Inflammatory macrophage (primary cell): ENCODE data around the gene EPN3.

Source experiments
- DNase-seq, 2 donors: peaks; one replicate each; pipeline ENCODE4 v3.0.0-alpha.2; 2020 to 2022

EPN3 gene

DNA sequence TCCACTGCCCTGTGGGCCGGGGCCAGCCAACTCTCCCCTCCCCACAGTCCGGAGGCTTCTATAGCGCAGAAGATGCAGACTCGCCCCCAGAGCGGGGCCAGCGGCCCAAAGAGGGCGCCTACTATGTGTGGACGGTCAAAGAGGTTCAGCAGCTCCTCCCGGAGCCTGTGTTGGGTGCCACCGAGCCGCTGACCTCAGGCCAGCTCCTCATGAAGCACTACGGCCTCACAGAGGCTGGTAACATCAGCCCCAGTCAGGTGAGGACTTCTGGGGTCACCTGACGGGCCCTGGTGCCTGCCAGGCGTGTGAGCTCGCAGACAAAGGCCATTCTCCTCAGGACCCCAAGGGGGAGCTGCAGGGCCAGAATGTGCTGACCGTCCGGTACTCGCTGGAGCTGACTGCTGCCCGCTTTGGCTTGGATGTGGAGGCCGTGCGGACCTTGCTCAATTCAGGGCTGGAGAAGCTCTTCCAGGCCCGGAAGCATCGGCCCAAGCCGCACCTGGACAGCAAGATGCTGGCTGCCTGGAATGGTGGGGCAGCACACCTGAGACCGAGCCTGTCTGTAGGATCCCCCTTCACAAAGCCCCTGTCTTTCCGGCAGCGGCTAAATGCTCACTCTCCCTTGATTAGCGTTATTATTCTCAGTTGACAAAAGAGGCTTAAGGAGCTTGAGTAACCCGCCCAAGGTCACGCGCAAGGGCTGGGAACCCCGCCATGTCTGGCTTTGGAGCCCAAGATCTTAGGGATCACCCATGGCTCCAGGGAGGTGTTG, 18.3 kb downstream of the EPN3 start:
- DNase-seq: peak; percentile 59 to 78

DNA sequence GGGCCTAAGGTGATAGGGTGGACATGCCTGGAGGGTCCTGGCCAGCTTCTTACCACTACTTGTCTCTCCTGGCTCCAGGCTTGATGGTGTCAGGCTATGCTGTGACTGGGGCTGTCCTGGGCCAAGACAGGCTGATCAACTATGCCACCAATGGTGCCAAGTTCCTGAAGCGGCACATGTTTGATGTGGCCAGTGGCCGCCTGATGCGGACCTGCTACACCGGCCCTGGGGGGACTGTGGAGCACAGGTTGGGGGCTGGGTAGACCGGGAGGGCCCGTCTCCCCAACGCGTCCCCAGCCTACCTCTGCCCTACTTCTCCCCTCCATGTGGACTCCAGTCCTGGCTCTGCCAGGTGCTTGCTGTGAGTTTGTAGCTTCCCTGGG, 18.9 kb downstream of the EPN3 start:
- no peak for DNase-seq

DNA sequence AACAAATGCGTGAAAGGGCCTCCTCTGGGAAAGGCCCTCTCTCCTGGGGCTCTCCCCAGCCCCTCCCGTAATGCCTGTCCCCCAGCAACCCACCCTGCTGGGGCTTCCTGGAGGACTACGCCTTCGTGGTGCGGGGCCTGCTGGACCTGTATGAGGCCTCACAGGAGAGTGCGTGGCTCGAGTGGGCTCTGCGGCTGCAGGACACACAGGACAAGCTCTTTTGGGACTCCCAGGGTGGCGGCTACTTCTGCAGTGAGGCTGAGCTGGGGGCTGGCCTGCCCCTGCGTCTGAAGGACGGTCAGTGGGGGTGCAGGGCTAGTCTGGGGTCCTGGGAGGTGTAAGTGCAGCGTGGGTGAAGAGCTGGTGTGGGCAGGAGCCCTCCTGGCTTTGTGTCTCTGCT, 19.3 kb downstream of the EPN3 start:
- DNase-seq: no peak

DNA sequence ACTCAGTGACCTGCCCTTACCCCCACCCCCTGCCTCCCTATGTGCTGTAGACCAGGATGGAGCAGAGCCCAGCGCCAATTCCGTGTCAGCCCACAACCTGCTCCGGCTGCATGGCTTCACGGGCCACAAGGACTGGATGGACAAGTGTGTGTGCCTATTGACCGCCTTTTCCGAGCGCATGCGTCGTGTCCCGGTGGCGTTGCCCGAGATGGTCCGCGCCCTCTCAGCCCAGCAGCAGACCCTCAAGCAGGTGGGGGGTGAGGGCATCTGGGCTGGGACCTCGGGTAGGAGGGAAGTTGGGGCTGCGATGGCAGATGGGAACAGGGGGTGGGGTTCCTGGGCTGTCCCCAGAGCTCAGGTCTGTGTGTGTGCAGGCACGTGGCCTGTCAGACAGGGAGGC, 21.7 kb downstream of the EPN3 start:
- DNase-seq: no peak

DNA sequence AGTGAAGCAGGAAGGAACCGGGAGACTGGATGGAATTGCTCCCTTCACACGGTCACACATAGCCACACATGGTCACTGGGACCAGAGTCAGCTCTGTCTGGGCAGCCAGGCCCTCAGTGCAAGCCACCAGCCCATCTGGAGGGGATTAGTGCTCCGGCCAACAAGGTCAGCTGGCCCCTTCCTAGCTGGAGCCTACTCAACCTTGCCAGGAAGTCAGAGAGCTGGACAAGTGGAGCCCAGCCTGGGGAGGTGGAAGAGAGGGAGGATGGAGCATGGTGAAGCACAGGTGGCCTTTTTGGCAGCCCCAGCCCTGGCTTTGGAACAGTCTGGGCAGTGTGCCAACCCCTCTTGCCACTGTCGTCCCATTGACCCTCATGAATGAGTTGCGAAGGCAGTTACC, 24.3 kb downstream of the EPN3 start:
- DNase-seq: no peak

DNA sequence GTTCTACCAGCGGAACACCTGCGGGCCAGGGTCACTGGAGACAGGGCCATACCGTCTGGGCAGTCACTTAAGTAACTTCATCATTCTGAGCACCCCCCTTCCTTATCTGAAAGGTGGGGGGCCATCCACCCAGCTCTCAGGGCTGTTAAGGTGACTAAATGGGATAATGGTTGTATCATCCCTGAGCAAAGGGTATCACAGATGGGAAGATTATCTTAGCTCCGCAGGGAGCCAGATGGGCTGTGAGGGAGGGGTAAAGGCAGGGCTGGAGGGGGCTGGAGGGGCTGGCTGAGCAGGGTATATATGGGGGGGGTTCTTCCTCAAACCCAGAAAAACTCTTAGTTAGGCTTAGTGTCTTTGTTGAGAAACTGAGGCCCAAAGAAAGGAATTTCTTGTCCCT, 25.1 kb downstream of the EPN3 start:
- DNase-seq: no peak

DNA sequence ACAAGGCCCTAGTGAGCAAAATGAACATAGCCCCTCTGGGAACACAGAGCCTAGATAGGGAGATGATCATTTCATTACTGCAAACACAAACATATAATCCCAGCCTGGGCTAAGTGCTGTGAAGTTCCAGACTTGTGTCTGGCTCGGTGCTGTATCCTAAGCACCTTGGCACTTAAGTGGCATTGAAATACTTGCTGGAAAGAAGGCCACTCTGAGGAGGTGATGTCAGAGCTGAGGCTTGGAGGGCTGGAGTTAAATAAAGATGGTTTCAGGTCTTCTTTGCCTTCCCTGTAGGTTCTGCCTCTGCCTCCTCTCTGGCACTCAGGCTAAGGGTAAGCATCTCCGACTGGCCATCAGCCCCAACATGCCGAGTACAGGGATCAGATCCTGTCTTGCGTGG, 25.6 kb downstream of the EPN3 start:
- DNase-seq: no peak

DNA sequence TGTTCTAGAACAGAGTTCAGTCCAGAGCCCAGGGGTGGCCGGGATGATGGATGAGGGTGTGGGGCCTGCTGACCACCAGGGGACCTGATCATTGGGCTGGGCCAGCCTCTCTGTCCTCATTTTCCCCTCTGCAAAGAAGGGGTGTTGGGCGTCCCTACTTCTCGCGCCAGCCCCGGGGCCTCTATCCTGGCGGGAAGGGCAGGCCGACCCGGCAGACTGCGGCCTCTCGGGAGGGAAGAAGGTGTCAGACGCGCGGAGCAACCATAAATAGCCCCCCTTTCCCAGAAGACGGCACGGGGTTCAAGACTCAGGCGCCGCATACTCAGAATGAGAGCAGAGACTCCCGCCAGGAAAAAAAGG, 26.0 kb downstream of the EPN3 start:
- DNase-seq: no peak

DNA sequence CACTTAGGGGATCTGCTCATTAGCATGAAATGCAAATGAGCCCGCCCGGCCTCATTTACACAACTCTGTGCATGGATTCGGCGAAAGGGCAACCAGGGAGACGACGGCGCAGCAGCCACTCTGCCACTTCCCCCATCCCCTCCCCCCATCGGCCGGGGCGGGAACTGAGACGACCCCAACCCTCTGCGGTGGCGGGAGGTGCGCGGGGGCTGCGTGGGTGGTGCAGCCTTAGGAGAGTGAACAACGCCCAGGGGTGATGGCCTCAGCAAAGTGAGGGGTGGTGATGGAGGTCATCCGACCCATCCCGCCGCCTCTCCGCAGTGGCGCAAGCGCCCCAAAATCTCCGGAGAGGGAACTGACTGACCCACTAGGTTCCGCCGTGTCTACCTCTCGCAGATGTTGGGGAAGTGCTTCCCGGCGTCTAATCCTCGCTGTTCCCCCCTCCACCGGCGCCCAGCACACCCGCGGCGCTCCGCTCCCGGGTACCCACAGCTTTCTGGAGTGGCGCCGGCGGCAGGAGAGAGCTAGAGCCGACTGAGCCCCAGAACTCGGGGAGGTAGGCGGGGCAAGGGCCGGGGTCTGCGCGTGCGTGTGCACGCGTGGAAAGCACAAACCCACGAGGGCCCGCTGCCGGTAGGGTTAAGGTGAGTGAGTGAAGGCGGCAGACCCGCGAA, 26.5 kb downstream of the EPN3 start:
- DNase-seq: peak; percentile 44 to 55

DNA sequence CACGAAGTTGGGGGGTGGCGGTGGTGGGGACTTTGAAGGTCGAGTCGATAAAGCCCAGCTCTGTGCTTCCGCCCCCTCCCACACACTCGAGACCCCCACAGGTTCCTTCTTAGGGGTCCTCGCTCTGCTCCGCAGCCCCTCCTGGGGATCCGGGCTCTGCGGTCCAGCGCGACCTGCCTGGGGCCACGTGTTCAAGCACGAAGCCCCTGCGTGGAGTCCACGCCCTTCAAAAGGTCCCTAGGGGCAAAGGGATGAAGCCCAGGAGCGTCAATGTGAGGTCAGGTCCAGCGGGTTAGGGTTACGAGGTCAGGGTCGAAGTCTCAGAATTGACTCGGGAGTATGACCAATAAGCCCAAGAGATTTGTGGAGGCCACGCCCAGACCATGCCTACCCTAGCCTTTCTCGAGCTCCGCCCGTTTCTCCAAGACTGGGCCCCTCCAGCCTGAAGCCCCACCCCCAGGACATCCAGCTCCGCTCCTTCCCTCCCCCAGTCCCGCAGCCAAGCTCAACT, 27.2 kb downstream of the EPN3 start:
- DNase-seq: peak; percentile 57

DNA sequence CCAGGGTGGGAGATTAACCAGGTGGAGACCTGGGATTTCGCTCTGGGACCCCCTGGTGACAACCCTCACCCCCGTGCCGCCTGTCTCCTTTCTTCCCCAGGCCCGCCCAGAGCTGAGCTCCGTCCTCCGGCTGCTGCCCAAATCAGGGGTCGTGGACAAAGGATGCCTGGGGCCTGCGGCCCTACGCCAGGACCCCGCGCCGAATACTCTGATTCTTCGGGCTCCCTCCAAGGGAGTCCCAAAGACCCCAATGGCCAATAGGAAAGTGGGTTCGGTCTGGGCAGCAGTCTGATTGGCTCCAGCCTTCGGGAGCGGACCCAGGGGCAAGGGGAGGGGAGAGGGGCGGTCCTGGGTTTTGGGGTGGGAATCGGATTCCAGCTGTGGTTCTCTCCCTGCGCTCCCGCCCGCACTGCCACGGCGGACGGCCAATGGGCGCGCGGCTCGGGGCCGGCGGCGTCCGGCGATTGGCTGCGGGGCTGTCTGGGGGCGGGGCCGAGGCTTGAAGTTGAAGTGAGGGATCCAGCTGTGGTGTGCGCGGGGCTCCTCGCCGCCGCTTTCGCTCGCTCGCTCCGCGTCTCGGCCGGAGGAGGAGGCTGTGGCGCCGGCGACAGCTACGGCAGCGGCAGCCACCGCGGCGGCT, 27.8 kb downstream of the EPN3 start, which contains the start of gene CACNA1G:
Gene CACNA1G (plus strand): TSS at position 531 of the 640 bp plus-strand sequence. CDS start 745 bp downstream, outside the sequence.
- peak; percentile 82 for DNase-seq

DNA sequence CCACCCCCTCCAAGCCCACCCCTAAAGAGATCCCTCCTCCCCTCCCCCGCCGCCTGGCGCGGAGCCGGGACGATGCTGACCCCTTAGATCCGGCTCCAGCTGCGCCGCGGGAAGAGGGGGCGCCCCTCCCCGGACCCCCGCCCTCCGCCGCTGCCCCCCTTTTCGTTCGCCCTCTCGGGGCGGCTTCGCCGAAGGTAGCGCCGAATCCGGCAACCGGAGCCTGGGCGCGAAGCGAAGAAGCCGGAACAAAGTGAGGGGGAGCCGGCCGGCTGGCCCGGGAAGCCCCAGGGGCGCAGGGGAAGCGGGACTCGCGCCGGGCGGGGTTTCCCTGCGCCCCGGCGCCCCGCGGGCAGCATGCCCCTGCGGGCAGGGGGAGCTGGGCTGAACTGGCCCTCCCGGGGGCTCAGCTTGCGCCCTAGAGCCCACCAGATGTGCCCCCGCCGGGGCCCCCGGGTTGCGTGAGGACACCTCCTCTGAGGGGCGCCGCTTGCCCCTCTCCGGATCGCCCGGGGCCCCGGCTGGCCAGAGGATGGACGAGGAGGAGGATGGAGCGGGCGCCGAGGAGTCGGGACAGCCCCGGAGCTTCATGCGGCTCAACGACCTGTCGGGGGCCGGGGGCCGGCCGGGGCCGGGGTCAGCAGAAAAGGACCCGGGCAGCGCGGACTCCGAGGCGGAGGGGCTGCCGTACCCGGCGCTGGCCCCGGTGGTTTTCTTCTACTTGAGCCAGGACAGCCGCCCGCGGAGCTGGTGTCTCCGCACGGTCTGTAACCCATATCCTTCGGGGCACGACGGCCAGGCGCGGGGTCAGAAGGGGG, 28.6 kb downstream of the EPN3 start:
- DNase-seq: no peak

DNA sequence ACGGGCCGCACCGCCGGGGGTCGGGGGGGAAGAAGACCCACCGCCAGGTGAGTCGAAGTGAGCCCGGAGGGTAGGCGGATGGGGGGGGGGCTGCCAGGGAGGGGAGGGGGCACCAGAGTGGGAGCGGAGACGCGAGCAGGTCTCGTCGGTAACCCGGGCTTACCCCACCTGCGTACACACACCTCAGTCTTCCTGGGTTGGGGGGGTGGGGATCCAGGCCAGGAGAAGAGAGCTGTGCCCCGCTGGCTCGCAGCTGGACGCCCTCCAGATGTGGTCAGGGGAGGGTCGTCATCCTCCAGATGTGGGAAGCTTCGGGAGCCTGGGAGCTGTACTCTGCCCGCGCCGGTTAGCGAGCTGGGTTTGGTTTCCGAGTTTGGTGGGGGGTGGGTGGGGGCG, 29.2 kb downstream of the EPN3 start:
- no peak for DNase-seq

DNA sequence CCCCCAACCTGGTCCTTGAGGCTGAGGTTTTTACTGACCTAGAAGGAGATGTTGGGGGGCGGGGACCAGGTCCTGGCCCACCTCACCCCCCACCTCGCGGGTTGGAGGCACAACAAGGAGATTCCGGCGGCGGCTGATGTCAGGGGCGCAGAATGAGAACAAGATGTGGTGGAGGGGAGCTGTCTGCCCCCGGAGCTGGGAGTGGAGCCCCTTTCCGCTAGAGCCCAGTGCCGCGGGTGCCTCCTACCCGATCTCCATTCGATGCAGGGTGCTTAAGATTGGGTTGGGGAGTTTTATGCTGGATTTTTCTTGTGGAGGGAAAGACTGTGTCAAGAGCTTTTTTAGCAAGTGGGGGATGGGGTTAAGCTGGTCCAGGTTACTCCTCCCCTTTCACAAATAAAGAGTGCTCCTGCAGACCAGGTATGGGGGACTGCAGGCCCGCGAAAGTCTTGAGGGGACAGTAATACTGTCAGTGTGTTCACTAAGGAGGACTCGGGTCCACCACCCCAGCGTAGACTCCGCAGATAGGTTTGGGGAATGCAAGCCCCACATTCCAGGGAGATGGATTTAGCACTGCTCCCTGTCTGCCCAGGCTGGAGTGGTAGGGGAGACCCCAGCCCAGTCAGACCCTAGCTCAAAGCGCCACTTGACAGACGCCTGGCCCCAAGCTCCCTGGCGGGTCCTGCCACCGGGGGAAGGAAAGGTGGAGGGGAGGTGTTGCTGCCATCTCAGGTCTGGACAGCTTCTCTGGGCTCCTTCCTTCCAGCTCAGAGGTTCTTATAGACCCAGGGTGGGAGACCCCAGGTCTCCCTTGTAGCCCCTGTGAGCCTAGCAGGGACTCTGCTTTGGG, 29.9 kb downstream of the EPN3 start:
- DNase-seq: no peak

DNA sequence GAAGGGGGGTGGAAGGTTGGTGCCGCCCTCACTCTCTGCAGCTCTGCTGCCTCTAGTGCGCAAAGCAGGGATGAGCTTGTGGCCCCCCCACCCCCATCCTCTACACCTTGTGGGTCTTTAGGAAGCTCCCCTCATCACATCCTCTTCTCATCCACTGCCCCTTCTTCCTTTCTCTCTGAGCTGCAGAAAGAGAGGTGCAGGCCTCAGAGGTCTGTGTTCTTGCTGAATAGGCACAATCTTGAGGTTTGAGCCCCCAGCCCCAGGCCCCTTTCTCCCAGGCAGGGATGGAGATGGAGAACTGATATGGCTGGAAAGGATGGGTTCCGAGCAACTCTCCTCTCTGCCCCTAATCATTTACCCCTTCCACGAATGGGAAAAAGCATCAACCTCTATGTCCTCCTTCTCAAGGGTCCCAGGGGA, 30.6 kb downstream of the EPN3 start:
- DNase-seq: no peak

DNA sequence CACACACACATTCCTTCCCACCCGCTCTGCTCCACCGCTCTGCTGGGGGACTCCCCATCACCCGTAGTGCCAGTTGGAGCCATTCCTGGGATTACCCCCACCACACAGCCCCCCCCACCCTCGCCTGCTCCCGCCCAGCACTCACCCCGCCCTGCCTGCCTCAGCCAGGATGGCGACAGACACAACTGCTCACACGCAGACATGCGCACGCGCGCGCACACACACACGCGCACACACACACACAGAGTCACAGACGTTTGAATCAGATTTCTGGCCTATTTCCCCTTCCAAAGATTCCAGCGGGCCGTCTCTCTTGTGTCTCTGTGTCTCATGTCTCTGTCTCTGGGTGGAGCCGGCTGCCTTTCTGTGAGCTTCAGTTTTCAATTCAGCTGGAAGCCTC, 32.4 kb downstream of the EPN3 start:
- peak; percentile 48 to 58 for DNase-seq

DNA sequence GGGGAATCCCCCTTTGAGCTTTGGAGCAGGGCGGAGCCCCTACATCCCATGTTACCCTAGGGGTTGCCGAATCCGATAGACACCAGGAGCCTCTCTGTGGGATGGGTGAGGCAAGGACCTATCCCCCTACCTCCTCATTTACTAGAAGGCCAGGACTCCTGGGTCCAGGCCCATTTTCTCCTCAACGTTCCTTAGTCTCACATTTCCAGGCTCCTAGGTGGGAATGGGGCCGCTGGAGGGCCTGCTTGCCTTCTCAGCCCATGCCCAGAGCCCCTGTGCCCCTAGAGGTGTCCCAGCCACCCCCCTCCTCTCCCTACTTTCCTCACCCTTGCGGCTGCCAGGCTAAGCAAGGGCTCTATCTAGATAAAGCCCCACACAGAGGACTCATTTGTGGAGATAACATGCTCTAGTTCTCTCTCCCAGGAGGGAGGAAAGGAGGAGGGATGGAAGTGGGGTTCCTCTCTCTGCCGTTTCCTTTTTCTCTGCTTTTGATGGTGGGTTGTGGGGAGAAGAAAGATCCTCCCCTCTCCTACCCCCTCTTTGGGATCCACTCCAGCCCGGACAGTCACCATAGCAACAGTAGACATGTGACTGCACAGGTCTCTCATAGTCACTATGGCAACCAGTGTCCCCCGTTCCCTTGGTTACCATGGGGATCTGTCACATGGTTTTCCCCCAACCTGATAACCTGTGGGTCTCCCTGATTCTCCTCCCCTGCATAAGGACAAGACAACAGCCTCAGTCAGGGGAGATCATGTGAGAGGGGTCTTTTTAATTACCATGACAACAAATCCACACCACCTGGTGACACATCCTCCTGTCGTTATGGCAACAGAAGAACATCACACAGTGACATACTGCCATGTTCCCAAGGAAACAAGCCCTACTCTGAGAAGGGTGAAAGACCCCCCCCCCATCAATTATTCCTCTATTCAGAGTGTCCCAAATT, 33.1 kb downstream of the EPN3 start:
- DNase-seq: no peak

DNA sequence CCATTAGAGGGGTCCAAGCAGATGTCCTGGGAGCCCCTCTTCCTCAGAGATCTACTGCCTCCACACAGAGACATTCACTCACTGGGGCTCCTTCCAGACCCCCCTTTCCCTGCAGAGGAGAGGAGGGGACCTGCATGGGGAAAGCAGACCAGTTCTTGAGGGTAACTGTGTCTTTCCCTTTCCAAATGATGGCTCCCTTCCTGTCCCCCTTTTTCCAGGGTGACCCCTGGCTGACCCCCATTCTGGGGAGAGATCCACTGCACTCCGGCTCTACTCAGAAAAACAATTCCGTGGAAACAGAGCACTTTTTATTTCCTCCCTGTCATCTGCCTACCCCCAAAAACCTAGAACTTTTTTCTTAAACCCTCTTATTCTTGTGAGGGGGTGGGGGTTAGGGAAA, 34.4 kb downstream of the EPN3 start:
- DNase-seq: no peak

DNA sequence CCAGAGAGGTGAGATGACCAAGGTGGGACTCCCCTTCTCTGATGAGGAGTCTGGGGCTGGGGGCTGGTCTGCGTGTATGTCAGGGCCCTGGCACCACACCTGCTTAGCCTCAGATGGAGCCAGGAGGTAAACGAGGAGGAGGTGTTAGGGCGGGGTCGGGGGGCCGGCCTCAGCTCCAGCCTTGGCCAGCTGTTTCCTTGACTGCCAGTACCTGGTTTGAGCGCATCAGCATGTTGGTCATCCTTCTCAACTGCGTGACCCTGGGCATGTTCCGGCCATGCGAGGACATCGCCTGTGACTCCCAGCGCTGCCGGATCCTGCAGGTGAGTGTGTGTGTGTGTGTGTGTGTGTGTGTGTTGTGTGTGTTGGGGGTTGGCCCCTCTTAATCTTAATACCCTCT, 36.1 kb downstream of the EPN3 start:
- no peak for DNase-seq

DNA sequence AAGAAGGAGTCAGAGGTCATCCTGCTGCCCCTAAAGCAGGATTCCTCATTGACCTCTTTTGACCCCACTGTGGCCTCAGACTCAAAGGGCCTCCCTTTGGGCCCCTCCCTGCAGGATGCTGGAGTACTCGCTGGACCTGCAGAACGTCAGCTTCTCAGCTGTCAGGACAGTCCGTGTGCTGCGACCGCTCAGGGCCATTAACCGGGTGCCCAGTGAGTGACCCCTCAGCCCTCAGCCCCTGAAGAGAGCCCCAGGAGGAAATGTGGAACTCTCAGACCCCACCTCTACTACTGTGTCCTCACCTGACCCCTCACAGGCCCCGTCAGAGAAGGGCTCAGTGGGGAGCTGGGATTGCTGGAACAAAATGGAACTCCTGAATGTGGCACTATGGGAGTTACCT, 37.1 kb downstream of the EPN3 start:
- no peak for DNase-seq

DNA sequence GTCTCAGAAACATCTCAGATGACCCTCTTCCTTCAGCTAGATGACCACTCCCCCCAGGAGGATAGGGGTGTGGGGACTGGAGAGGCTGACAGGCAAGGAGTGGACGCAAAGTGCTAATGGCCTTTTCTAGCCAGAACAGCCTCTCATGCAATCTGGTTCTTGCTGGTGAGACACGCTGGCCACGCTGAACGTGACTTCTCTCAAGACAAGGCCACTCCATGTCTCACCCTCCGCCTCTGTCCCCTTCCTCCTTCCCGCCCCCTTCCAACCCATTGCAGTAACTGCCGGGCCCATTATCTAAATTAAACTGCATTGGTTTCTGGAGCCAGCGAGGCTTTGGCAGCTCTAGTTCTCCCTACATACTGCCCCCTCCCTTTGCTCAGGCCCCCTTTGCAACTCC, 37.5 kb downstream of the EPN3 start:
- DNase-seq: no peak
